ENCODE data around the gene GHR. TPM values are rescaled to one million over a fixed set of nuclear protein-coding genes. Genes with fewer than 3 reads are reported as not detected.

Gene GHR
- total RNA-seq, 1 donor from 2014 or later: 6.4 TPM

DNA sequence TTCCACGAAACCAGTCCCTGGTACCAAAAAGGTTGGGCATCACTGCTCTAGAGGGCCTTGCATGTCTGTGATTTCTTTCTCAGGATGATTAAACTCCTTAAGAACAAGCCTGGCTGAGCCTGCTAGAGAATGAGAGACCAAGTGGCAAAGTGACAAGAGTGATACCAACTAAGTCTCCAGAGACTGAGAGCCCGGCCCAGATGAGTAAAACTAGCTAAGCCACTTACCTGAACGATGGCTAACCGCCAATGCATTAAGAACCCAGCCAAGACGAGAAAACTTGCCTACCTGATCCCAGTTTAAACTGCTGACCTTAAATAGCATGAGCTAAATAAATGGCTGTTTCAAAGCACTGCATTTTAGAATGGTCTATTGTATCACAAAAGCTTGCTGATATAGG, 327.8 kb downstream of the GHR start:
- intact Hi-C loops (cut with DNase I): no loop called here
- TF ChIP-seq, protein P1, sequence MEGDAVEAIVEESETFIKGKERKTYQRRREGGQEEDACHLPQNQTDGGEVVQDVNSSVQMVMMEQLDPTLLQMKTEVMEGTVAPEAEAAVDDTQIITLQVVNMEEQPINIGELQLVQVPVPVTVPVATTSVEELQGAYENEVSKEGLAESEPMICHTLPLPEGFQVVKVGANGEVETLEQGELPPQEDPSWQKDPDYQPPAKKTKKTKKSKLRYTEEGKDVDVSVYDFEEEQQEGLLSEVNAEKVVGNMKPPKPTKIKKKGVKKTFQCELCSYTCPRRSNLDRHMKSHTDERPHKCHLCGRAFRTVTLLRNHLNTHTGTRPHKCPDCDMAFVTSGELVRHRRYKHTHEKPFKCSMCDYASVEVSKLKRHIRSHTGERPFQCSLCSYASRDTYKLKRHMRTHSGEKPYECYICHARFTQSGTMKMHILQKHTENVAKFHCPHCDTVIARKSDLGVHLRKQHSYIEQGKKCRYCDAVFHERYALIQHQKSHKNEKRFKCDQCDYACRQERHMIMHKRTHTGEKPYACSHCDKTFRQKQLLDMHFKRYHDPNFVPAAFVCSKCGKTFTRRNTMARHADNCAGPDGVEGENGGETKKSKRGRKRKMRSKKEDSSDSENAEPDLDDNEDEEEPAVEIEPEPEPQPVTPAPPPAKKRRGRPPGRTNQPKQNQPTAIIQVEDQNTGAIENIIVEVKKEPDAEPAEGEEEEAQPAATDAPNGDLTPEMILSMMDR (IDR thresholded peaks at IDR 0.05): no peak
- Histone ChIP-seq H3K4me1 (peaks cover 0 to 6% of the 10 kb centered on the region in 2 donors), H3K27ac (no peak overlapping the region), H3K36me3 (no peaks in the 10 kb centered on the region), H3K4me3 (no peak overlapping the region), H3K27me3 (no peaks in the 10 kb centered on the region), H3K9me3 (no peaks in the 10 kb centered on the region)
- DNase-seq (ENCODE audit: low spot score in 2 of 2): no peak

DNA sequence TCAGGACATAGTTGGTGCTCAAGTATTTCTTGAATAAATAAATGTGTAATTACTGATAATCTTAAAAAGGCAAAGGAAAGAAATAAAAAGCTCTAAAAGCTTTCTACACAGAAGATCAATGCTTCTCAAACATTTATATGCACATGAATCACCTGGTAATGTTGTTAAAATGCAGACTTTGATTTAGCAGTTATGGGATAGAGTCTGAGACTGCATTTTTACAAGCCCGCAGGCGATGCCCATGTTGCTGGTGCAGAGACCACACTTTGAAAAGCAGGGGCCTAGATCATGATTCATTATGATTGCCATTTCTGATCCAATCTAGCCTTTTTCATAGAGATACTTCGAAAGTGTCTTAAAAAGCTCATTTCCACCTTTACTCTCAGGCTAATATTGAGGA, 329.9 kb downstream of the GHR start:
- Histone ChIP-seq H3K36me3 (no peaks in the 10 kb centered on the region), H3K27me3 (no peaks in the 10 kb centered on the region), H3K27ac (no peak overlapping the region), H3K4me1 (peaks cover 0 to under 1% of the 10 kb centered on the region in 2 donors), H3K9me3 (no peaks in the 10 kb centered on the region), H3K4me3 (no peak overlapping the region)
- intact Hi-C loops (cut with DNase I): no loop called here
- DNase-seq (ENCODE audit: low spot score in 2 of 2): no peak
- TF ChIP-seq, protein P1 (IDR thresholded peaks at IDR 0.05): no peak

DNA sequence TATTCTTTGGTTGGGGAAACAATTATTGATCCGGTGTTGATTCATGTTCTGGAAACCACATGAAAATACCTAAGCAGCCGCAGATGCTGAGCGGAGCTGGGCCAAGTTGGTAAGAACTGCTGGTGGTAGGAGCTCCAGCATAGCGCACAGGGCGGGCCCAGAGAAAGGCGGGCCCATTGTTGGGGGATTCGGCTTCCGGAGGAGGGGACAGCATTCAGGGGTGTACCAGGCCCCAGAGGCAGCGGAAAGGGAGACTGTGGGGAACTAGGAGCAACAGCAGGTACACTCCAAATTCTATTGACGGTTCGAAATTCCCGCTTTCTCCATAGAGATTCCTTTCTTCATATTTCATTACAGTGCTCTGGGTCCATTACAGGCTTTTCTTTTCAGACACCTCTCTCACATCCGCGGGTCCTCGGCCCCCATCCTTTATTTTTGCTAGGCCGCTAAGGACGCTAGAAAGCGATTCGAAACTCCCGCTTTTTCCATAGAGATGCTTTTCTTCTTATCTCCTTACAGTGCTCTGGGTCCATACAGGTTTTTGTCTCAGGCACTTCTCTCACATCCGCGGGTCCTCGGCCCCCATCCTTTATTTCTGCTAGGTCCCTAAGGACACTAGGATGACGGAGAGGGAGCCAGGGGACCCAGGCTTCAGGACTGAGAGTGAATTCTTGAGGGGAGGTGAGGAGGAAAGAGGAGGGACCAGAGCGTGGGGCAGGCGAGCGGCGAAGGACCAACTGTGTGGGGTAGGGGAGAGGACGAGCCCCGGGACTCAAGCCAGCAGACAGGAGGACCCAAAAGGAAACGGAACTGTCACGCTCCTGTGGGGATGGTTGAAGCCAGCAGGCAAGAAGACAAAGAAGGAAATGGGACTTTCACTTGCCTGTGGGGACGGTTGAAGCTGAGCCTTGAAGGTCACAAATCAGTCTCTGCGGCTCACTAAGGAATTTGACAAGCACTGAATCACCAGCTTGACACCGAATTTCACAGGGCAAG, 333.7 kb downstream of the GHR start, which contains the start of gene CCDC152:
Gene CCDC152, plus strand, starts transcription at position 213 of the 996 bp plus-strand sequence. CDS start 2,304 bp downstream, outside the sequence.
- Histone ChIP-seq H3K27ac (no peak within 1 kb of the TSS), H3K4me3 (peak within 1 kb of the TSS; percentile 10 to 66), H3K4me1 (no peaks in the 10 kb centered on the region), H3K36me3 (no peaks in the 10 kb centered on the region), H3K9me3 (no peaks in the 10 kb centered on the region), H3K27me3 (no peaks in the 10 kb centered on the region)
- TF ChIP-seq, protein P1 (IDR thresholded peaks at IDR 0.05): no peak
- peak in 1 of 2 donors; percentile 54 for DNase-seq (ENCODE audit: low spot score in 2 of 2)
- intact Hi-C loops (cut with DNase I): no loop called here

DNA sequence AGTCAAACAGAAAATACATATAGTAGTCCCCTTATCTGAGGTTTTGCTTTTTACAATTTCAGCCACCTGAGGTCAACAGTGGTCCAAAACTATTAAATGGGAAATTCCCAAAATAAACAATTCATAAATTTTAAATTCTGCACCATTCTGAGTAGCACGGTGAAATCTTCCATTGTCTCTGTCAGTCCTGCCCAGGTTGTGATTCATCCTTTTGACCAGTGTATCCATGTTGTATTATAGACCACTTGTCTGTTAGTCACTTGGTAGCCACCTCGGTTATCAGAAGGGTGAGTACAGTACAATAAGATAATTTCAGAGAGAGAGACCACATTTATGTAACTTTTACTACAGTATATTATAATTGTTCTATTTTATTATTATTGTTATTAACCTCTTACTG, 336.2 kb downstream of the GHR start:
- Histone ChIP-seq H3K36me3 (no peaks in the 10 kb centered on the region), H3K4me3 (no peak overlapping the region), H3K9me3 (no peaks in the 10 kb centered on the region), H3K27ac (no peak overlapping the region), H3K27me3 (no peaks in the 10 kb centered on the region), H3K4me1 (no peaks in the 10 kb centered on the region)
- intact Hi-C loops (cut with DNase I): no loop called here
- TF ChIP-seq, protein P1 (IDR thresholded peaks at IDR 0.05): no peak
- DNase-seq (ENCODE audit: low spot score in 2 of 2): no peak

DNA sequence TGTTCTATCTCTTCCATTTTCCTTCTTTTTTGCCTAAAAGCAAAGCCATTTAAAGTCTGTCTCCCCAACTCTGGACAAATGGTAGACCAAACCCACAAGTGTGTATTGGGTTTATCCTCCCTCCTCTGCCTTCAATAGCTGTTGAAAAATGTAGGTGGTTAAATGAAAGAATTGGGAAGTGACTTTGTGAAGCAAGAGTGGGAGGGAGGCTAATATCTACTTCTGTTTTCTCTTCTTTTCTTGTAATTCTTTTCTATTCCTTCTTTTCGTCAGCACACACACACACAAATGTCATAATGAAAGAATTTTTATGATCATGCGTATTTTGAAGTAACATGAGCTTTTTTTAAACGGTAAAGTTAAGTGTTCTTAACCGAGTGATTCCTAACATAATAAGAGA, 337.2 kb downstream of the GHR start:
- intact Hi-C loops (cut with DNase I): no loop called here

More for the DNA sequence above, 337.2 kb downstream of the GHR start:
- Histone ChIP-seq H3K36me3 (no peaks in the 10 kb centered on the region), H3K27ac (no peak overlapping the region), H3K4me3 (no peak overlapping the region), H3K9me3 (no peaks in the 10 kb centered on the region), H3K4me1 (no peaks in the 10 kb centered on the region), H3K27me3 (no peaks in the 10 kb centered on the region)
- TF ChIP-seq, protein P1 (IDR thresholded peaks at IDR 0.05): no peak
- DNase-seq (ENCODE audit: low spot score in 2 of 2): no peak

Measured in ascending aorta (tissue), 2 donors.